ENCODE data around the gene ABCF2.
A peak's percentile ranks its signal among the peaks of the same experiment; 100 is the strongest.

The ABCF2 gene

DNA sequence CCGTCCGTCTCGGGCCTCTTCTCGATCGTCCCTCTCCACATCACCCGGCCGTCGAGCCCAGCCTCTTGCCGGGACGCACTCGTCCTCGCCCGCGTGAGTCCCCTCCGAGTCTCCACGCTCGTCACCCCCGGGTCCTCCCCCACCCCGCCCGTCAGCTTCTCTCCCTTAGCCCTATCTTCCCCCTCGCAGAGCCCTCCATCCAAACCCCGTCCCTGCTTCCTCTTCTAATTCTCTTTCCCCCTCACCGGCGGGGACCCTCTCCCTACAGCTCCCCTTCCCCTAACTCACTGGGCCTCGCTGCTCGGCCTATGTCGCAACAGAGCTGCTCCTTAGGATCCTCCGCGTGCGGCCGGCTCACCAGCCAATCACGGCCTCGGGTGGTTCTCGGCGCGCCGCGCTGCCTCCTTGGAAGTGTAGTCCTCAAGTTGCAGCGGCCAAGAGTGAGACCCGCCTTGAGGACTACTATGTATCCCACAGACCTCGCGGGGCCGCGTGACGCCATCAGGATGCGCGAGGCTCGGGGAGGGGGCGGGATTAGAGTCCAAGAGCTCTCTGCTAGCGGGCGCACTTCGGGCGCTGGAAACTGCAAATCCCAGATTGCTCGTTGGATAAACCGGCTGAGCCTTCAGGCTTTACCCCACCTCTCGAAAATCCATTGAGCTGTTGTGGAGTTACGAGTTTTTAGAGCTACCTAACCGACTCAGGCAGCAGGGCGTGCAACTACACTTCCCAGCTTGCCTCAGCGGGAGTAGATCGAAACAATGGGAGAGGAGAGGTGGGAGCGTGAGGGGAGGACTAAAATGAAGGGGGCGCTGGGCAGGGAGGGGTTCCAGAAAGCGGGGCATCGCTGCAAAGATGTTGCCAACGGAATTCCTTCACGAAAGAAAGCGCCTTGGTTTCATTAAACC lies at the start of gene ABCF2:
TSS of gene ABCF2 (minus strand) at position 331 of the 908 bp plus-strand sequence. CDS start 747 bp downstream, outside the sequence.
- FAIRE-seq (no peak), DNase-seq (ENCODE audit: insufficient read length, low spot score) (peak; percentile 96)
- TF ChIP-seq CTCF (IDR thresholded peaks at IDR 0.05; ENCODE audit: insufficient read depth, missing control alignments): no peak

DNA sequence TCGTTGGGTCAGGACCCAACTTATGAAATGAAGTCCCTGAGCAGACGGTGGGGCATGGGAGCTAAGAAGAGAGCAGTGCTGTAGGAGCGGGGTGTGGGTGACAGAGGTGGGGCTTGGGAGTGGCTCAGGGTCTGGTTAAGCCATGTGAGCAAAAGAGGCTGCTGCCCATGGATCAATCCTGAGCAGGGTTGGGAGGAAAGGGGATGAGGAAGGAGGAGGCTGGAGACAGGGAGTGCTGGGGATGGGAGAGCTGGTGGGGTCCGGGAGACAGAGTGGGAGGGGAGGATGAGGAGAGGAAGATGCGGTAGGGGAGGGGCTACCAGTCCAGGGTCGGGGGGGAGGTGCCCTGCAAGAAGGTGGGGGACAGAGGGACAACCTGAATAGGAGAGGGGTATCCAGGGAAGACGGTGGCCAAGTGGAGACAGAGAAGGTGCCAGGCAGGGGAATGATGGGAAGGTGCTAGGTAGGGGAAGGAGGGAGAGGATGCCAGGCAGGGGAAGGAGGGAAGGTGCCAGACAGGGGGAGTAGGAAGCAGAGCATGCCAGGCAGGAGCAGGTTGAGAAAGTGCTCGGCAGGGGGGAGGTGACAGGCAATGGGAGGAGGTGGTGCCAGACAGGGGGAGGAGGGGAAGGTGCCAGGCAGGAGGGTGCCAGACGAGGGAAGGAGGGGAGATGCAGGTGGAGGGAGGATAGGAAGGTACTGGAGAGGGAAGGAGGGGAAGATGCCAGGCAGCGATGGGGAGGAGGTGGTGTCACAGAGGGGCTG lies 49.0 kb upstream of the ABCF2 start:
- FAIRE-seq: no peak
- TF ChIP-seq CTCF (IDR thresholded peaks at IDR 0.05; ENCODE audit: insufficient read depth, missing control alignments): no peak
- DNase-seq (ENCODE audit: insufficient read length, low spot score): no peak

DNA sequence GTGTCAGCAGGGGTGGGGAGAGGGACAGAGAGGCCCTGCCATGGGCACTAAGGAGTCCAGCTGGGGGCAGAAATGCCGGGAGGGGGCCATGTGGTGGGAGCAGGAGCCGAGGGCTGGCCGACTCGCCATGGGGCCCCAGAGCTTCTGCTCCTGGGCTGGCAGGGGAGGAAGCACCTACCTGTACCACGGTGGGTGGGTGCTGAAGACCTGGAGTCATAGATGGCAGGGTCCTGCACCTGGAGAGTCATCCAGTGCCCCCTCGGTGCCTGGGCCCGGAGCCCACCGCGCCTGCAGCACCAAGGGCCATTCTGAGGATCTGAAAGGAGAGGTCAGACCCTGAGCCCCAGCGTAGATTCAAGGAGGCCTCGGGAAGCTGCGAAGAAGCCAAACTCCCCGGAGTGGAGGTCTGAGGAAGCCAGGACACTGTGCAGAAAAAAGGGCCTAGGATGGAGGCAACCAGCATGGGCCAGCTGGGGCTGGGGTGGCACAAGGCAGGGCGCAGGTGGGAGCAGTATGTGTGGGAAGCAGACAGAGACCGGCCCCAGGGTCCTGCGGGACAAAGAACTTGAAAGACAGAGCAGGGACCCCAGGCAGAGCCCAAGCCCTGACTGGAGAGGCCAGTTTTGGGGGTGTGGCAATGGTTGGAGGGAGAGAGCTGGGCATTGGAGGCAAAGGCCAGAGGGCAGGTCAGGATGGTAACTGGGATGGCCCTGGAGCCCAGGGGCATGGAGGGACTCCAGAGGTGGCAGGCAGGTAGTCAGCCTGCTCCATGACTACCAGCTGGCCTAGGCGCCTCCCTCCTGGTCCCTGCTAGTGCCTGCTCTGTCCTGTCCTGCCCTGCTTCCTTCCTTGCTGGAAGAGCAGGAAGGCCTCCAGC lies 48.2 kb upstream of the ABCF2 start:
- DNase-seq (ENCODE audit: insufficient read length, low spot score): no peak
- no peak for TF ChIP-seq CTCF (IDR thresholded peaks at IDR 0.05; ENCODE audit: insufficient read depth, missing control alignments)
- no peak for FAIRE-seq

GRCh38 chr7:151274396-151274795 lies 47.4 kb upstream of the ABCF2 start:
- no peak for FAIRE-seq
- no peak for TF ChIP-seq CTCF (IDR thresholded peaks at IDR 0.05; ENCODE audit: insufficient read depth, missing control alignments)
- no peak for DNase-seq (ENCODE audit: insufficient read length, low spot score)

GRCh38 chr7:151273651-151274390 lies 46.8 kb upstream of the ABCF2 start:
- no peak for TF ChIP-seq CTCF (IDR thresholded peaks at IDR 0.05; ENCODE audit: insufficient read depth, missing control alignments)
- FAIRE-seq (no peak), DNase-seq (ENCODE audit: insufficient read length, low spot score) (no peak)

DNA sequence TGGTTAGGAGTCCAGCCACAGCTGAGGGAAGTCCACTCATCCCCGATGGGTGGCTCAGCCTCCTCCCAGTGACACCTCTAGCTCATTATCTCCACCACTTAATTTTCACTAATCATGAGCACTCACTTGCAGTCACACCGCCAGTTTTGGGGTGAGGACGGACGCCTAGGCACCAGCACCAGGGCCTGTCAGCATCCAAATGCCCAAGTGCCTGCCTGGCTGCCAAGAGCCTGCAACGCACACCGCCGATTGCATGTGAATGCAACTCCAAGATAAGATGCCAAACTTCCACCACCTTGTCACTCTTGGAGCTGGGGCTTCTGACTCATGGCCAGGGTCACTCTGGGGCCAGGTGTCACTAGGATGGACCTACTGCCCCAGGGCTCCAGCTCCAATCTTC lies 45.9 kb upstream of the ABCF2 start:
- FAIRE-seq: no peak

More for the DNA sequence above, 45.9 kb upstream of the ABCF2 start:
- TF ChIP-seq CTCF (IDR thresholded peaks at IDR 0.05; ENCODE audit: insufficient read depth, missing control alignments): no peak
- no peak for DNase-seq (ENCODE audit: insufficient read length, low spot score)
